COLO668 (cell line): ENCODE measurements around the gene EVI2B.
"Not testable (repeated sequence)": the region's sequence is repeated elsewhere in the genome, so short reads cannot be mapped to it uniquely, and the experiment has no call there.

Source experiments
- DNase-seq: peaks from one replicate; lab custom pipeline; 2025; ENCODE audit not compliant: unreplicated experiment; lab: John Stamatoyannopoulos, UW

EVI2B gene

DNA sequence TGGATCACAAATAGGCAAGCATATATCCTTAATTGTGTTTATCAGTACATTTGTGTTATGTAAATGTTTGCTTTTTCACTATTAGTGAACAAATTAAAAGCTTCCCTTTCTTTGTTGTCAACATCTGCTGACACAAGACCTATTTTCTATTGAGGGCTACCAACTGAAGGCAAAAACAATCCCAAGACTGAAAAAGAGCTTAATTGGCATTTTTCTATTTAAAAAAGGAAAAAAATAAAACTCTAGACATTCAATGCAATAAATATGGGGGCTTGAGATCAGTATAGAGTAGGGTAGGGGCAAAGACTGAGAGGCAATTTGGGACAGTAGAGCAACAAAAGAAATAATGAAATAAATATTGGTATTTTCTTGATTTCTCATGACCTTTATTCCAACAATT is 41.1 kb downstream of the EVI2B start:
- no peak for DNase-seq

GRCh38 chr17:31272236-31272635 is 41.6 kb downstream of the EVI2B start:
- no peak for DNase-seq

GRCh38 chr17:31269578-31269983 is 44.3 kb downstream of the EVI2B start:
- no peak for DNase-seq

- DNase-seq: no peak
These were observed 44.7 kb downstream of the EVI2B start for GRCh38 chr17:31269036-31269577.

DNA sequence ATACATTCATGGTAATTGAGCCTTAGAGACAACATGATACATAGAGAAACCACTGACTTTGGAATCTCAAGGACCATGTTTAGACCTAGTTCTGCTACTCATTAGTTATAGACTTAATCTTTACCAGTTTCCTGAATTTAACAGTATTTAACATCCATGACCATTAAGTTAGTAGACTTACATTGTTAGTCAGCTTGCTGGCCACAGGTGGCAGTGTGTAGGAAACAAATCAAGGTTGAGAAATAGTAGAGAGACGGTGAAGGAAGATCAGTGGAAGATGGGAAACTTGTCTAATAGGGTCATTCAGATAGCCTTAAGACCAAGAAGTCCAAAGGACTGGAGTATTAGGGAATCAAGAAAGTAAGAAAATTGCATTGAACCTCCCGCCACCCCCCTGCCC is 47.8 kb downstream of the EVI2B start:
- DNase-seq: no peak

DNA sequence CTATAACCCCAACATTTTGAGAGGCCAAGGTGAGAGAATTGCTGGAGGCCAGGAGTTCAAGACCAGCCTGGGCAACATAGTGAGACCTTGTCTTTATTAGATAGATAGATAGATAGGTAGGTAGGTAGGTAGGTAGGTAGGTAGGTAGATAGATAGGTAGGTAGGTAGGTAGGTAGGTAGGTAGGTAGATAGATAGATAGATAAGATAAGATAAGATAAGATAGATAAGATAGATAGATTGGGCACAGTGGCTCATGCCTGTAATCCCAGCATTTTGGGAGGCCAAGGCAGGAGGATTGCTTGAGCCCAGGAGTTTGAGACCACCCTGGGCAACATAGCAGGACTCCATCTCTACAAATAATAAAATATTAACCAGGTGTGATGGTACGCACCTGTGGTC is 50.9 kb downstream of the EVI2B start:
- DNase-seq: not testable (repeated sequence)

GRCh38 chr17:31261601-31262000 is 52.3 kb downstream of the EVI2B start:
- DNase-seq: no peak

DNA sequence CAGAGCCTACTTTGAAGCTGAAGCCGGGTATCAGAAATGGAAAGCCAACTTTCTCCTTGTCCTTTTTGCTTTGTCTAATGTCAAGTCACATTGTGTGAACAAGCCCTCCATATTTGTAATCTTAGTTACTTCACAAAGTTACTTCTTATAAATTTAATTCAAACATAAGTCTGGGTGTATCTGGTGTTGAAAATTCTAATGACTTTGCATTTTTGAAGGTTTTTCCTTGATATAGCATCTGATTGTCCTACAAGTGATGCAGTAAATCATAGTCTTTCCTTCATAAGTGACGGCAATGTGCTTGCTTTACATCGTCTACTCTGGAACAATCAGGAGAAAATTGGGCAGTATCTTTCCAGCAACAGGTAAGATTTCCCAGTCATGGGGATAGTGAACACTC is 53.7 kb downstream of the EVI2B start:
- DNase-seq: no peak

- no peak for DNase-seq
These were observed 56.9 kb downstream of the EVI2B start for GRCh38 chr17:31256936-31257335.

DNA sequence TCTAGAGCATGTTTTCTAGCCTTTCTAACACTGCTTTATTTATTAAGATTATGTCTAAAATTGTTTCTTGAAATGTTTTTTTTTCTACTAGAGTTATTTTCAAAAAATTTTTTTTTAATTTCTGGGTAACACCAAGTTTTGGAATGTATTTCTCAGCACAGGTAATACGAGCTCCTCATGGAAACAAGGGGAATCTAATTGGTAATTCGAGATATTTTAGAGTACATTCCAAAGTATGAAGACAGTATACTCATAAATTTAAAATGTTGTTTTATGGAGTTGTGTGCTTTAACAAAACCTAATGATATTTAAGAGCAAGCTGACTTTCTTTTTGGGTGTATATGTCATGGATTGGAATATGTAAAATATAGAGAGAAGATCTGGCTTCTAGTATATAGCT is 59.2 kb downstream of the EVI2B start:
- no peak for DNase-seq
